ENCODE results near the gene PPP2R2C.

Gene PPP2R2C

GRCh38 chr4:6470502-6471306 lies 1.7 kb downstream of the PPP2R2C start:
- no peak for DNase-seq (ENCODE audit: low read depth, low spot score)
- peak overlapping the region; percentile 10 for H3K27ac ChIP-seq

- no peak for DNase-seq (ENCODE audit: low read depth, low spot score)
- no peak overlapping the region for H3K27ac ChIP-seq
Measured at GRCh38 chr4:6469898-6470501, 2.4 kb downstream of the PPP2R2C start.

GRCh38 chr4:6469144-6469543 lies 3.3 kb downstream of the PPP2R2C start:
- DNase-seq (ENCODE audit: low read depth, low spot score) = no peak

GRCh38 chr4:6468376-6468775 lies 4.0 kb downstream of the PPP2R2C start:
- no peak overlapping the region for H3K27ac ChIP-seq
- no peak for DNase-seq (ENCODE audit: low read depth, low spot score)

More at GRCh38 chr4:6469144-6469543, 3.3 kb downstream of the PPP2R2C start:
- H3K27ac ChIP-seq = no peak overlapping the region

GRCh38 chr4:6467600-6467999 lies 4.8 kb downstream of the PPP2R2C start:
- H3K27ac ChIP-seq = no peak overlapping the region
- no peak for DNase-seq (ENCODE audit: low read depth, low spot score)

GRCh38 chr4:6466756-6467381 lies 5.5 kb downstream of the PPP2R2C start:
- H3K27ac ChIP-seq = no peak overlapping the region

GRCh38 chr4:6465955-6466354 lies 6.5 kb downstream of the PPP2R2C start:
- DNase-seq (ENCODE audit: low read depth, low spot score) = no peak
- no peak overlapping the region for H3K27ac ChIP-seq

More at GRCh38 chr4:6466756-6467381, 5.5 kb downstream of the PPP2R2C start:
- DNase-seq (ENCODE audit: low read depth, low spot score) = no peak

GRCh38 chr4:6464842-6465588 lies 7.4 kb downstream of the PPP2R2C start:
- no peak for DNase-seq (ENCODE audit: low read depth, low spot score)
- H3K27ac ChIP-seq = no peak overlapping the region

GRCh38 chr4:6463311-6464289 lies 8.8 kb downstream of the PPP2R2C start:
- no peak for DNase-seq (ENCODE audit: low read depth, low spot score)

GRCh38 chr4:6461301-6462165 lies 10.9 kb downstream of the PPP2R2C start:
- no peak overlapping the region for H3K27ac ChIP-seq
- no peak for DNase-seq (ENCODE audit: low read depth, low spot score)

More at GRCh38 chr4:6463311-6464289, 8.8 kb downstream of the PPP2R2C start:
- no peak overlapping the region for H3K27ac ChIP-seq

GRCh38 chr4:6460876-6461275 lies 11.5 kb downstream of the PPP2R2C start:
- no peak for DNase-seq (ENCODE audit: low read depth, low spot score)
- H3K27ac ChIP-seq = no peak overlapping the region

- no peak for DNase-seq (ENCODE audit: low read depth, low spot score)
- no peak overlapping the region for H3K27ac ChIP-seq
Measured at GRCh38 chr4:6458528-6458927, 13.9 kb downstream of the PPP2R2C start.

GRCh38 chr4:6456450-6456849 lies 16.0 kb downstream of the PPP2R2C start:
- no peak for DNase-seq (ENCODE audit: low read depth, low spot score)

GRCh38 chr4:6454112-6454910 lies 18.1 kb downstream of the PPP2R2C start:
- H3K27ac ChIP-seq = no peak overlapping the region
- DNase-seq (ENCODE audit: low read depth, low spot score) = no peak

More at GRCh38 chr4:6456450-6456849, 16.0 kb downstream of the PPP2R2C start:
- H3K27ac ChIP-seq = no peak overlapping the region

GRCh38 chr4:6453688-6453990 lies 18.8 kb downstream of the PPP2R2C start:
- DNase-seq (ENCODE audit: low read depth, low spot score) = no peak
- no peak overlapping the region for H3K27ac ChIP-seq

GRCh38 chr4:6452897-6453687 lies 19.3 kb downstream of the PPP2R2C start:
- no peak overlapping the region for H3K27ac ChIP-seq
- no peak for DNase-seq (ENCODE audit: low read depth, low spot score)

Measured in epithelial cell of prostate (primary cell).